DOHH2 (cell line): ENCODE measurements around the gene MED17.
"Not testable (repeated sequence)": the region's sequence is repeated elsewhere in the genome, so short reads cannot be mapped to it uniquely, and the experiment has no call there.

Experiments
- H3F3A ChIP-seq: fragments of 200-600 bp; sonication (generic), shearing (Covaris generic); 2 replicates; pipeline ENCODE4 v1.6.0; 2016; ENCODE audit warnings: antibody characterized with exemption, mild to moderate bottlenecking; ENCODE audit not compliant: control insufficient read depth, insufficient read depth
- H3K27ac ChIP-seq: fragments of 200-600 bp; sonication (generic); 2 replicates; pipeline ENCODE4 v1.5.1; 2014; ENCODE audit warnings: low read depth, mild to moderate bottlenecking, low read length, moderate library complexity
- H3K27me3 ChIP-seq: fragments of 200-600 bp; sonication (generic); 2 replicates; pipeline ENCODE4 v1.6.1; 2014; ENCODE audit warnings: mild to moderate bottlenecking, low read length, mixed read lengths; ENCODE audit not compliant: control insufficient read depth
- H3K36me3 ChIP-seq: fragments of 200-600 bp; sonication (generic); 2 replicates; pipeline ENCODE4 v1.6.1; 2014; ENCODE audit warnings: mild to moderate bottlenecking, low read length, moderate library complexity, mixed read lengths; ENCODE audit not compliant: control insufficient read depth
- H3K4me1 ChIP-seq: fragments of 200-600 bp; sonication (generic); 2 replicates; pipeline ENCODE4 v1.6.1; 2014; ENCODE audit warnings: mild to moderate bottlenecking, low read length, mixed read lengths; ENCODE audit not compliant: control insufficient read depth
- H3K4me2 ChIP-seq: fragments of 200-600 bp; sonication (generic); 2 replicates; pipeline ENCODE4 v1.6.0; 2014; ENCODE audit warnings: mild to moderate bottlenecking, low read length, moderate library complexity
- H3K4me3 ChIP-seq: fragments of 200-600 bp; sonication (generic); 2 replicates; pipeline ENCODE4 v1.5.1; 2014; ENCODE audit warnings: mild to moderate bottlenecking, low read length, mixed read lengths
- H3K79me2 ChIP-seq: fragments of 200-600 bp; sonication (generic); 2 replicates; pipeline ENCODE4 v1.6.1; 2014; ENCODE audit warnings: mild to moderate bottlenecking, low read length, mixed read lengths; ENCODE audit not compliant: control insufficient read depth
- H3K9me2 ChIP-seq: fragments of 200-600 bp; sonication (generic); replicated peaks from 2 replicates; pipeline ENCODE4 v1.6.1; 2014; ENCODE audit warnings: mild to moderate bottlenecking, low read length, mixed read lengths; ENCODE audit not compliant: control insufficient read depth
- H3K9me3 ChIP-seq: fragments of 200-600 bp; sonication (generic); 2 replicates; pipeline ENCODE4 v1.6.1; 2014; ENCODE audit warnings: antibody characterized with exemption, low read length, mixed read lengths; ENCODE audit not compliant: control insufficient read depth, insufficient read depth
- H4K20me1 ChIP-seq: fragments of 200-600 bp; sonication (generic); 2 replicates; pipeline ENCODE4 v1.6.0; 2014; ENCODE audit warnings: low read depth, mild to moderate bottlenecking, antibody characterized with exemption, low read length, moderate library complexity; ENCODE audit not compliant: control insufficient read depth, insufficient read depth
- EZH2phosphoT487 ChIP-seq: fragments of 200-600 bp; sonication (generic); IDR thresholded peaks from 2 replicates; pipeline ENCODE4 v1.6.1; 2017; ENCODE audit warnings: borderline replicate concordance, mild to moderate bottlenecking, antibody characterized with exemption, low read length, moderate library complexity, mixed read lengths
- TF ChIP-seq, protein P1 (sequence below): fragments of 200-600 bp; sonication (generic); IDR thresholded peaks from one replicate; pipeline ENCODE4 v1.5.1; 2014; ENCODE audit warnings: antibody characterized with exemption, mild to moderate bottlenecking, low read depth, low read length; ENCODE audit not compliant: poor library complexity, severe bottlenecking

MED17 gene

GRCh38 chr11:93756748-93757147 lies 27.3 kb upstream of the MED17 start:
- H3K4me2 ChIP-seq = no peak overlapping the region

GRCh38 chr11:93757301-93757700 lies 26.8 kb upstream of the MED17 start:
- no peak overlapping the region for H3K4me2 ChIP-seq
- TF ChIP-seq, protein P1, sequence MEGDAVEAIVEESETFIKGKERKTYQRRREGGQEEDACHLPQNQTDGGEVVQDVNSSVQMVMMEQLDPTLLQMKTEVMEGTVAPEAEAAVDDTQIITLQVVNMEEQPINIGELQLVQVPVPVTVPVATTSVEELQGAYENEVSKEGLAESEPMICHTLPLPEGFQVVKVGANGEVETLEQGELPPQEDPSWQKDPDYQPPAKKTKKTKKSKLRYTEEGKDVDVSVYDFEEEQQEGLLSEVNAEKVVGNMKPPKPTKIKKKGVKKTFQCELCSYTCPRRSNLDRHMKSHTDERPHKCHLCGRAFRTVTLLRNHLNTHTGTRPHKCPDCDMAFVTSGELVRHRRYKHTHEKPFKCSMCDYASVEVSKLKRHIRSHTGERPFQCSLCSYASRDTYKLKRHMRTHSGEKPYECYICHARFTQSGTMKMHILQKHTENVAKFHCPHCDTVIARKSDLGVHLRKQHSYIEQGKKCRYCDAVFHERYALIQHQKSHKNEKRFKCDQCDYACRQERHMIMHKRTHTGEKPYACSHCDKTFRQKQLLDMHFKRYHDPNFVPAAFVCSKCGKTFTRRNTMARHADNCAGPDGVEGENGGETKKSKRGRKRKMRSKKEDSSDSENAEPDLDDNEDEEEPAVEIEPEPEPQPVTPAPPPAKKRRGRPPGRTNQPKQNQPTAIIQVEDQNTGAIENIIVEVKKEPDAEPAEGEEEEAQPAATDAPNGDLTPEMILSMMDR = no peak
- TF ChIP-seq EZH2phosphoT487 = no peak

More at GRCh38 chr11:93756748-93757147, 27.3 kb upstream of the MED17 start:
- H3K4me1 ChIP-seq = no peaks in the 10 kb centered on the region
- peaks cover 55% of the 10 kb centered on the region for H3K36me3 ChIP-seq
- H3K4me3 ChIP-seq = no peak overlapping the region
- H3K27ac ChIP-seq = no peak overlapping the region
- no peaks in the 10 kb centered on the region for H3K9me2 ChIP-seq
- no peaks in the 10 kb centered on the region for H3K9me3 ChIP-seq
- no peaks in the 10 kb centered on the region for H3K79me2 ChIP-seq
- no peaks in the 10 kb centered on the region for H3F3A ChIP-seq
- no peak for TF ChIP-seq EZH2phosphoT487
- TF ChIP-seq, protein P1 = no peak
- no peaks in the 10 kb centered on the region for H3K27me3 ChIP-seq
- no peaks in the 10 kb centered on the region for H4K20me1 ChIP-seq

DNA sequence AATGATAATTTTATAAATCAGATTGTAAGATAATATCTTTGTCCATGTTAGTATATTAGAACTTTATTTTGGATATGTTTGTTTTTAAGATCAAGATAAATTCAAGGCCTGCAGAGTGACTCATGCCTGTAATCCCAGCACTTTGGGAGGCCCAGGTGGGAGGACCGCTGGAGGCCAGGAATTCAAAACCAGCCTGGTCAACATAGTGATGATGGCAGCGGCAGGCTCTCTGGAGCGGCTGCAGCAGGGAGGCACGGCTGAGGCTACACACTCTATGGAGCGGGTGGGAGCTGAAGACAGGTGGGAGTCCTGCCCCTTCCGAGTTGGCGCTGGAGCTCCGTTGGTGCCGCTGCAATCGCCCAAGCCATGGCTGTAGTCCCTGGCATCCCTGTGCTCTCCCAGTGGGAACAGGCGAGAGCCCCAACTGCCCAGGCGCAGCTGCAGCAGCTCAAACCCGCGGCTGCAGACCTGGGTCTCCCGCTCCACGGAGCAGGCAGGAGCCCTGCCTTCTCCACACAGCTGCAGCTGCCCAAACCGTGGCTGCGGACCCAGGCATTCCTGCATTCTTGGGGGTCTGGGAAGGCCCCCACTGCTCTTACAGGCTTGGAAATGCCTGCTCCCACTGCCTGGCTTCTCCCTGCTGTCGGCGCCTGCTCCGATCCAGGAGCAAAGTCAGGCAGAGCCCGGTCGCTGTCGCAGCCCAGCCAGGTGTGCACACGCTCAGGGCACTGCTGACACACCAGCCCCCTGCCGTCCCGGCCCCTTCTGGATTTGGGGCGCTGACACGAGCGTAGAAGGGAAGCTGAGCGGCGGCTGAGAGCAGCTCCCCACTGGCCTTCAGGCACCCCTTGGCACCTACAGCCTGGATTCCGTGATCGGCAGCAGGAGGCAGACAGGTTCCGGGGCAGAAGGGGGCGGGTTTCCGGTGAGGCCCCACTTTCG lies 25.9 kb upstream of the MED17 start:
- no peaks in the 10 kb centered on the region for H3F3A ChIP-seq
- TF ChIP-seq EZH2phosphoT487 = no peak
- TF ChIP-seq, protein P1 = no peak
- H3K79me2 ChIP-seq = no peaks in the 10 kb centered on the region
- H3K4me3 ChIP-seq = no peak overlapping the region
- no peaks in the 10 kb centered on the region for H3K9me3 ChIP-seq
- no peaks in the 10 kb centered on the region for H3K27me3 ChIP-seq
- peaks cover 65% of the 10 kb centered on the region for H3K36me3 ChIP-seq
- H3K9me2 ChIP-seq = no peaks in the 10 kb centered on the region
- no peak overlapping the region for H3K4me2 ChIP-seq
- no peaks in the 10 kb centered on the region for H4K20me1 ChIP-seq
- H3K27ac ChIP-seq = no peak overlapping the region
- H3K4me1 ChIP-seq = no peaks in the 10 kb centered on the region

More at GRCh38 chr11:93757301-93757700, 26.8 kb upstream of the MED17 start:
- no peaks in the 10 kb centered on the region for H3K79me2 ChIP-seq
- H3K4me1 ChIP-seq = no peaks in the 10 kb centered on the region
- H3K27ac ChIP-seq = no peak overlapping the region
- H3K27me3 ChIP-seq = no peaks in the 10 kb centered on the region
- no peaks in the 10 kb centered on the region for H3F3A ChIP-seq
- H3K9me3 ChIP-seq = no peaks in the 10 kb centered on the region
- no peak overlapping the region for H3K4me3 ChIP-seq
- no peaks in the 10 kb centered on the region for H3K9me2 ChIP-seq
- H3K36me3 ChIP-seq = peaks cover 58% of the 10 kb centered on the region
- no peaks in the 10 kb centered on the region for H4K20me1 ChIP-seq

DNA sequence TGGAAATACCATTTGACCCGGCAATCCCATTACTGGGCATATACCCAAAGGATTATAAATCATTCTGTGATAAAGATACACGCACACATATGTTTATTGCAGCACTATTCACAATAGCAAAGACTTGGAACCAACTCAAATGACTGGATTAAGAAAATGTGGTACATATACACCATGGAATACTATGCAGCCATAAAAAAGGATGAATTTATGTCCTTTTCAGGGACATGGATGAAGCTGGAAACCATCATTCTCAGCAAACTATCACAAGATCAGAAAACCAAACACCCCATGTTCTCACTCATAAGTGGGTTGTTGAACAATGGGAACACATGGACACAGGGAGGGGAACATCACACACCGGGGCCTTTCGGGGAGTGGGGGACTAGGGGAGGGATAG lies 25.0 kb upstream of the MED17 start:
- H3K9me2 ChIP-seq, H3K9me3 ChIP-seq, H3K79me2 ChIP-seq, H4K20me1 ChIP-seq, H3K27ac ChIP-seq, H3K4me1 ChIP-seq, H3K4me3 ChIP-seq, H3K27me3 ChIP-seq, H3K4me2 ChIP-seq, H3F3A ChIP-seq: not testable (repeated sequence)
- peaks cover 61% of the 10 kb centered on the region for H3K36me3 ChIP-seq
